IMR-90 (cell line): ENCODE data around the gene LECT2. TPM values are rescaled to one million over a fixed set of nuclear protein-coding genes. Genes with fewer than 3 reads are reported as not detected.

Experiments
- ATAC-seq: fragments of 200-7000 bp; cut with Tn5 transposase; 2 replicates; pipeline ENCODE4 v1.9.1; 2020; ENCODE audit warnings: low read depth, mild to moderate bottlenecking, moderate library complexity
- BruUV-seq: library from RNA; stranded (reverse); fragments of 400-500 nt; replicated peaks from 2 replicates; lab custom pipeline; 2021; lab: Mats Ljungman, UMichigan
- CTCF ChIA-PET: fragments of 300-600 bp; formaldehyde crosslinking; extraction: SDS; loops from one replicate; lab custom pipeline; 2021; ENCODE audit warnings: antibody characterized with exemption; lab: Yijun Ruan, JAX
- POLR2A ChIA-PET: fragments of 300-600 bp; sonication (Branson Sonifier 250); formaldehyde crosslinking; loops from one replicate; lab custom pipeline; 2022; ENCODE audit warnings: antibody characterized with exemption; ENCODE audit not compliant: unreplicated experiment; lab: Charles Lee
- DNase-seq: peaks from one replicate; pipeline ENCODE4 v3.0.0; 2013
- H2AFZ ChIP-seq: replicated peaks from 2 replicates; pipeline ENCODE3; 2013; ENCODE audit warnings: low read length, mild to moderate bottlenecking; ENCODE audit not compliant: poor library complexity
- H2AK5ac ChIP-seq: 2 replicates; pipeline ENCODE4 v1.6.1; 2013; ENCODE audit warnings: low read depth, low read length, inconsistent platforms
- H2AK9ac ChIP-seq: replicated peaks from 2 replicates; pipeline ENCODE3; 2013; ENCODE audit warnings: mild to moderate bottlenecking, low read depth, low read length, moderate library complexity; ENCODE audit not compliant: poor library complexity
- H2BK120ac ChIP-seq: 2 replicates; pipeline ENCODE4 v1.6.1; 2013; ENCODE audit warnings: low read depth, low read length, inconsistent platforms
- H2BK15ac ChIP-seq: 3 replicates; pipeline ENCODE4 v1.6.1; 2013; ENCODE audit warnings: low read depth, low read length, inconsistent platforms
- H2BK20ac ChIP-seq: 2 replicates; pipeline ENCODE4 v1.6.1; 2013; ENCODE audit warnings: low read depth, mild to moderate bottlenecking, inconsistent platforms, low read length, moderate library complexity
- H2BK5ac ChIP-seq: 2 replicates; pipeline ENCODE4 v1.6.1; 2013; ENCODE audit warnings: mild to moderate bottlenecking, low read depth, low read length, inconsistent platforms; ENCODE audit not compliant: poor library complexity, severe bottlenecking
- H3K14ac ChIP-seq: replicated peaks from 2 replicates; pipeline ENCODE4 v1.6.1; 2013; ENCODE audit warnings: low read depth, low read length, inconsistent platforms
- H3K18ac ChIP-seq: 2 replicates; pipeline ENCODE4 v1.6.1; 2013; ENCODE audit warnings: low read depth, low read length, control low read depth
- H3K23ac ChIP-seq: 2 replicates; pipeline ENCODE4 v1.6.1; 2013; ENCODE audit warnings: low read depth, low read length, inconsistent platforms
- H3K27ac ChIP-seq: 2 replicates; pipeline ENCODE4 v1.5.1; 2013; ENCODE audit warnings: mild to moderate bottlenecking, control low read depth, low read length; ENCODE audit not compliant: insufficient read depth
- H3K27me3 ChIP-seq: 2 replicates; pipeline ENCODE4 v1.6.1; 2013; ENCODE audit warnings: low read length; ENCODE audit not compliant: control insufficient read depth, insufficient read depth
- H3K36me3 ChIP-seq: 2 replicates; pipeline ENCODE4 v1.6.1; 2013; ENCODE audit warnings: low read length, mixed read lengths; ENCODE audit not compliant: control insufficient read depth, insufficient read depth
- H3K4ac ChIP-seq: 2 replicates; pipeline ENCODE4 v1.6.1; 2013; ENCODE audit warnings: low read depth, low read length, inconsistent platforms
- H3K4me1 ChIP-seq: 2 replicates; pipeline ENCODE4 v1.6.1; 2013; ENCODE audit warnings: low read length, mixed read lengths; ENCODE audit not compliant: control insufficient read depth, insufficient read depth
- H3K4me2 ChIP-seq: 2 replicates; pipeline ENCODE4 v1.6.1; 2013; ENCODE audit warnings: low read depth, mild to moderate bottlenecking, control low read depth, low read length, moderate library complexity
- H3K4me3 ChIP-seq: 2 replicates; pipeline ENCODE4 v1.5.1; 2013; ENCODE audit warnings: low read depth, mild to moderate bottlenecking, control low read depth, low read length, moderate library complexity; ENCODE audit not compliant: insufficient read depth
- H3K56ac ChIP-seq: 2 replicates; pipeline ENCODE4 v1.6.1; 2013; ENCODE audit warnings: low read length, inconsistent platforms; ENCODE audit not compliant: insufficient read depth; ENCODE audit errors: extremely low read depth
- H3K79me1 ChIP-seq, 2 experiments: 2 replicates each; pipeline ENCODE4 v1.6.1; 2013; ENCODE audit warnings: low read length in 2 of 2, inconsistent platforms in 1 of 2, low read depth in 1 of 2
- H3K9ac ChIP-seq: 2 replicates; pipeline ENCODE4 v1.6.1; 2013; ENCODE audit warnings: low read depth, low read length, control low read depth
- H3K9me1 ChIP-seq: 2 replicates; pipeline ENCODE4 v1.6.1; 2013; ENCODE audit warnings: low read length, inconsistent platforms; ENCODE audit not compliant: insufficient read depth
- H3K9me3 ChIP-seq: 2 replicates; pipeline ENCODE4 v1.6.1; 2013; ENCODE audit warnings: low read length; ENCODE audit not compliant: control insufficient read depth, insufficient read depth
- H4K20me1 ChIP-seq: 2 replicates; pipeline ENCODE4 v1.6.1; 2013; ENCODE audit warnings: low read length, inconsistent platforms; ENCODE audit not compliant: insufficient read depth
- H4K5ac ChIP-seq: 2 replicates; pipeline ENCODE4 v1.6.1; 2013; ENCODE audit warnings: mild to moderate bottlenecking, low read depth, low read length, control low read depth
- H4K8ac ChIP-seq, 2 experiments: 2 replicates each; pipeline ENCODE4 v1.6.1; 2013; ENCODE audit warnings: low read depth in 2 of 2, low read length in 2 of 2, control low read depth in 1 of 2, inconsistent platforms in 1 of 2
- H4K91ac ChIP-seq: 2 replicates; pipeline ENCODE4 v1.6.1; 2013; ENCODE audit warnings: low read depth, low read length, inconsistent platforms; ENCODE audit not compliant: insufficient read depth
- FOS ChIP-seq: fragments of 150-350 bp; IDR thresholded peaks from 2 replicates; pipeline ENCODE4 v1.6.1; 2016; ENCODE audit warnings: low read depth, low read length
- WGBS, 2 experiments: methylation state at CpG; one replicate each; pipeline versions ENCODE4 v1.1.5 to v1.1.7; 2013; ENCODE audit warnings: missing lambda C conversion rate in 2 of 2; ENCODE audit not compliant: insufficient read length in 1 of 2; ENCODE audit errors: extremely low coverage in 2 of 2; 5-methylcytosine and 5-hydroxymethylcytosine counted together
- dilution Hi-C: fragments of 300-500 bp; cut with HindIII; formaldehyde crosslinking; loops from one replicate; pipeline ENCODE4 v1.14.3; 2018; ENCODE audit warnings: low sequenced_read_pairs; ENCODE audit not compliant: unreplicated experiment
- in situ Hi-C: fragments of 300-500 bp; cut with MboI; formaldehyde crosslinking; loops from 3 replicates; pipeline ENCODE4 v1.14.3; 2019; ENCODE audit warnings: low sequenced_read_pairs, inconsistent platforms, mixed read lengths
- intact Hi-C: fragments of 100-400 bp; cut with micrococcal nuclease; formaldehyde crosslinking; loops from 2 replicates; pipeline ENCODE4 v1.10.0; 2022
- polyA plus RNA-seq, 3 experiments: library from polyadenylated mRNA; depleted of rRNA; stranded (reverse); fragments of >200 nt; gene quantifications; 2 replicates each; pipeline ENCODE4 v1.2.3, GENCODE V29; 2012; ENCODE audit warnings: low replicate concordance in 1 of 3
- total RNA-seq: library from RNA; depleted of rRNA; stranded (reverse); fragments of >200 nt; gene quantifications from 2 replicates; pipeline ENCODE4 v1.2.3, GENCODE V29; 2012
- TF ChIP-seq, protein P1 (sequence below): conservative IDR thresholded peaks from 2 replicates; pipeline ENCODE4 v1.5.1; 2012; ENCODE audit warnings: mild to moderate bottlenecking, low read depth, low read length, improper control_type of control experiment

The LECT2 gene
- total and polyA plus RNA-seq, 2 of the 4 experiments (the other 2 are of a cell fraction) = not detected

DNA sequence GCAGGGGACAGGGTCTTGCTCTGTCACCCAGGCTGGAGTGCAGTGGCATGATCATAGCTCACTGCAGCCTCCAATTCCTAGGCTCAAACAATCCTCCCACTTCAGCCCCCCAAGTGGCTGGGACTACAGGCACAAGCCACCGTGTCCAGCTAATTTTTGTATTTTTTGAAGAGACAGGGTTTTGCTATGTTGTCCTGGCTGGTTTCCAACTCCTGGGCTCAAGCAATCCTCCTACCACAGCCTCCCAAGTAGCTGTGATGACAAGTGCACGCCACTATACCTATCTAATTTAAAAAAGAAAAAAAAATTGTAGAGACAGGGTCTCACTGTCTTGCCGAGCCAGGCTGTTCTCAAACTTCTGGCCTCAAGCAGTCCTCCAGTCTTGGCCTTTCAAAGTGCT is 31.6 kb upstream of the LECT2 start:
- ATAC-seq (no peak), DNase-seq (no peak)
- H2AK9ac ChIP-seq = no peak overlapping the region
- CTCF ChIA-PET = interaction anchor here (1.0 to 1.4 kb wide), 3 partner anchors 14 to 35 kb away, joined by 3 to 4 read pairs (median 3); no protein-coding TSS in a partner anchor
- H2AK5ac ChIP-seq = peak overlapping the region; percentile 48; the same call in 1 of the 2 replicates
- H3K4me2 ChIP-seq = no peak overlapping the region; the same call in 1 of the 2 replicates
- H3K9ac ChIP-seq = no peak overlapping the region
- peaks cover 10% of the 10 kb centered on the region; the same call in 1 of the 2 replicates for H3K4me1 ChIP-seq
- 0 out of 2 replicates have a peak overlapping the region, but pooled peaks have one; percentile 19 for H3K14ac ChIP-seq
- H3K56ac ChIP-seq = no peak overlapping the region
- no peak overlapping the region for H3K4me3 ChIP-seq
- intact Hi-C loops = loop anchor here (5.0 kb wide), 1 partner anchor 41 kb away; the partner anchor contains the start of gene TGFBI
- H3K79me1 ChIP-seq = no peaks in the 10 kb centered on the region
- H4K5ac ChIP-seq = peak overlapping the region; percentile 60; the same call in 1 of the 2 replicates
- H3K9me3 ChIP-seq = no peaks in the 10 kb centered on the region
- H3K4ac ChIP-seq = peak overlapping the region; percentile 28
- H2BK15ac ChIP-seq = no peak overlapping the region
- H3K18ac ChIP-seq = peak overlapping the region; percentile 80
- H3K27me3 ChIP-seq = no peaks in the 10 kb centered on the region
- H3K27ac ChIP-seq = peak overlapping the region; percentile 53; the same call in 1 of the 2 replicates
- H3K23ac ChIP-seq = no peak overlapping the region
- POLR2A ChIA-PET = no interaction called here
- BruUV-seq = no TSS peak
- H4K20me1 ChIP-seq = no peaks in the 10 kb centered on the region
- no peak overlapping the region for H2BK20ac ChIP-seq
- dilution Hi-C loops = no loop called here
- H4K91ac ChIP-seq = no peak overlapping the region
- H3K9me1 ChIP-seq = no peaks in the 10 kb centered on the region; the same call in 1 of the 2 replicates
- WGBS, 2 experiments = no CpG with 5 or more reads among the region's 3 CpGs
- no peak overlapping the region for H2AFZ ChIP-seq
- peak overlapping the region; percentile 68 for H2BK120ac ChIP-seq
- H3K36me3 ChIP-seq = no peaks in the 10 kb centered on the region
- peak overlapping the region; percentile 42 for H2BK5ac ChIP-seq
- peak overlapping the region in 1 of 2 experiments; percentile 7; a peak in 1 of 4 replicates for H4K8ac ChIP-seq
- TF ChIP-seq, protein P1, sequence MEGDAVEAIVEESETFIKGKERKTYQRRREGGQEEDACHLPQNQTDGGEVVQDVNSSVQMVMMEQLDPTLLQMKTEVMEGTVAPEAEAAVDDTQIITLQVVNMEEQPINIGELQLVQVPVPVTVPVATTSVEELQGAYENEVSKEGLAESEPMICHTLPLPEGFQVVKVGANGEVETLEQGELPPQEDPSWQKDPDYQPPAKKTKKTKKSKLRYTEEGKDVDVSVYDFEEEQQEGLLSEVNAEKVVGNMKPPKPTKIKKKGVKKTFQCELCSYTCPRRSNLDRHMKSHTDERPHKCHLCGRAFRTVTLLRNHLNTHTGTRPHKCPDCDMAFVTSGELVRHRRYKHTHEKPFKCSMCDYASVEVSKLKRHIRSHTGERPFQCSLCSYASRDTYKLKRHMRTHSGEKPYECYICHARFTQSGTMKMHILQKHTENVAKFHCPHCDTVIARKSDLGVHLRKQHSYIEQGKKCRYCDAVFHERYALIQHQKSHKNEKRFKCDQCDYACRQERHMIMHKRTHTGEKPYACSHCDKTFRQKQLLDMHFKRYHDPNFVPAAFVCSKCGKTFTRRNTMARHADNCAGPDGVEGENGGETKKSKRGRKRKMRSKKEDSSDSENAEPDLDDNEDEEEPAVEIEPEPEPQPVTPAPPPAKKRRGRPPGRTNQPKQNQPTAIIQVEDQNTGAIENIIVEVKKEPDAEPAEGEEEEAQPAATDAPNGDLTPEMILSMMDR = no peak
- TF ChIP-seq FOS = no peak
- in situ Hi-C loops = no loop called here
